Measurements from ENCODE around the gene C16orf54. TPM values are rescaled to one million over a fixed set of nuclear protein-coding genes. Genes with fewer than 3 reads are reported as not detected.

The C16orf54 gene
- polyA plus RNA-seq, 1 experiment: not detected

DNA sequence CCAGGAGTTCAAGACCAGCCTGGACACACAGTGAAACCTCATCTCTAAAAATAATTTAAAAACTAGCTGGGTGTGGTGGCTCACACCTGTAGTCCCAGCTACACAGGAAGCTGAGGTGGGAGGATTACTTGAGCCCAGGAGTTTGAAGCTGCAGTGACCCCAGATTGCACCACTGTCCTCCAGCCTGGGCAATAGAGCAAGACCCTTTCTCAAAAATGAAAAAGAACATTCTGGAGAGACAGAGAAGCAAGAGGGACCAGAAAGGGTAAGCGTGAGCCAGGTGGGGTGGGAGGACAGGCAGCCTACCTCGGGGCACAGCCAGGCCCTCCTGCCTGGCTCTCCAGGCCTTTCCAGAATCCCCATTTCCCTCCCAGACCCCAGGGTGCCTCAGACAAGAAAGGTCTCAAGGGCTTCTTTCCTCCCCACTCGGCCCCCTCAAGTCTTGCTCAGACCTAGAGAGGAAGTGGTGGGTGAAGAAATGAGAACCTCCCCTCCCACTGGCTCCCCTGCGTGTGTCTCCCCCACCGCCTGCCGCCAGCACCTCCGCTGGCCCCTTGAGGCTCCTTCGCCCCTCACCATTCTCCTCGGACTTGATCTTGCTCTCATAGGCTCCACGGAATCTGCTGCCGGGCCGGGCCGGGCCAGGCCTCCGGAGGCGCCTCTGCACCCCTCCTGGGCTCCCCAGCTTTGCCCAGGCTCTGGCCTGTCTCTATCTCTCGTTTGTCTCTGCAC lies 503 bp downstream of the C16orf54 start:
- no peak overlapping the region for H3K27ac ChIP-seq (ENCODE audit: low read depth, low read length)
- no peak for DNase-seq (ENCODE audit: low read depth, low spot score)
- H3K27me3 ChIP-seq (ENCODE audit: control insufficient read depth, insufficient read depth, low read length): peaks cover 15% of the 10 kb centered on the region
- ChIA-PET CTCF (no interaction called here), POLR2A (interaction anchor here (0.6 kb wide), 1 partner anchor 320 kb away, joined by 3 read pairs; no protein-coding TSS in a partner anchor)
- H3K4me3 ChIP-seq (ENCODE audit: low read depth, low read length): no peak overlapping the region
- peaks cover 7% of the 10 kb centered on the region; the same call in 1 of the 2 replicates for H3K9me3 ChIP-seq (ENCODE audit: control insufficient read depth, insufficient read depth, low read length)
- TF ChIP-seq, protein P1, sequence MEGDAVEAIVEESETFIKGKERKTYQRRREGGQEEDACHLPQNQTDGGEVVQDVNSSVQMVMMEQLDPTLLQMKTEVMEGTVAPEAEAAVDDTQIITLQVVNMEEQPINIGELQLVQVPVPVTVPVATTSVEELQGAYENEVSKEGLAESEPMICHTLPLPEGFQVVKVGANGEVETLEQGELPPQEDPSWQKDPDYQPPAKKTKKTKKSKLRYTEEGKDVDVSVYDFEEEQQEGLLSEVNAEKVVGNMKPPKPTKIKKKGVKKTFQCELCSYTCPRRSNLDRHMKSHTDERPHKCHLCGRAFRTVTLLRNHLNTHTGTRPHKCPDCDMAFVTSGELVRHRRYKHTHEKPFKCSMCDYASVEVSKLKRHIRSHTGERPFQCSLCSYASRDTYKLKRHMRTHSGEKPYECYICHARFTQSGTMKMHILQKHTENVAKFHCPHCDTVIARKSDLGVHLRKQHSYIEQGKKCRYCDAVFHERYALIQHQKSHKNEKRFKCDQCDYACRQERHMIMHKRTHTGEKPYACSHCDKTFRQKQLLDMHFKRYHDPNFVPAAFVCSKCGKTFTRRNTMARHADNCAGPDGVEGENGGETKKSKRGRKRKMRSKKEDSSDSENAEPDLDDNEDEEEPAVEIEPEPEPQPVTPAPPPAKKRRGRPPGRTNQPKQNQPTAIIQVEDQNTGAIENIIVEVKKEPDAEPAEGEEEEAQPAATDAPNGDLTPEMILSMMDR (IDR thresholded peaks at IDR 0.05; ENCODE audit: low read depth, low read length): no peak

DNA sequence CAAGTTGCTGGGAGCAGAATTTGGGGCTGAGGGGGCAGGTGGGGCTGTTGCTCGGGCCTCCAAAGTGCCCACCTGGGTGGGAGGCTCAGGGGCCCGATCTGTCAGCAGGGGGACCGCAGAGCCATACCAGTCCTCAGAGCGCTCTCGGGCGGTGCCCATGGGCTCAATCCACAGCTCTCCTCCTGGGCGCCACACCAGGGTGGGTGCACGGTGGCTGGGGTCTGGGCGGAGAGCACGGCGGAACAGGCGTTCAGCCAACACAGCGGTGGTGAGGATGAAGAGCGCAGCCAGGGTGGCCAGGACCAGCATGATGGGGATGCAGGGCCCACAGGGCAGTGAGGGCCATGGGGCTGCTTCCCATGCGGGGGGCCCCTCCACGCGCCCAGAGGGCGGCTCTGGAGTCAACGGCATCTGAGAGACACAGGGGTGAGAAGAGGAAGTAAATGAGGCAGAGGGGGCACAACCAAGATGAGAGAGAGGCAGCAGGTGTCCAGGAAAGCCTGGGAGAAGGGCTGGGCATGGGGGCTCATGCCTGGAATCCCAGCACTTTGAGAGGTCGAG lies 1.2 kb downstream of the C16orf54 start:
- H3K9me3 ChIP-seq (ENCODE audit: control insufficient read depth, insufficient read depth, low read length): peaks cover 7% of the 10 kb centered on the region; the same call in 1 of the 2 replicates
- TF ChIP-seq, protein P1 (IDR thresholded peaks at IDR 0.05; ENCODE audit: low read depth, low read length): no peak
- ChIA-PET CTCF (no interaction called here), POLR2A (no interaction called here)
- DNase-seq (ENCODE audit: low read depth, low spot score): no peak
- no peak overlapping the region for H3K4me3 ChIP-seq (ENCODE audit: low read depth, low read length)
- no peak overlapping the region for H3K27ac ChIP-seq (ENCODE audit: low read depth, low read length)
- peaks cover 15% of the 10 kb centered on the region for H3K27me3 ChIP-seq (ENCODE audit: control insufficient read depth, insufficient read depth, low read length)

DNA sequence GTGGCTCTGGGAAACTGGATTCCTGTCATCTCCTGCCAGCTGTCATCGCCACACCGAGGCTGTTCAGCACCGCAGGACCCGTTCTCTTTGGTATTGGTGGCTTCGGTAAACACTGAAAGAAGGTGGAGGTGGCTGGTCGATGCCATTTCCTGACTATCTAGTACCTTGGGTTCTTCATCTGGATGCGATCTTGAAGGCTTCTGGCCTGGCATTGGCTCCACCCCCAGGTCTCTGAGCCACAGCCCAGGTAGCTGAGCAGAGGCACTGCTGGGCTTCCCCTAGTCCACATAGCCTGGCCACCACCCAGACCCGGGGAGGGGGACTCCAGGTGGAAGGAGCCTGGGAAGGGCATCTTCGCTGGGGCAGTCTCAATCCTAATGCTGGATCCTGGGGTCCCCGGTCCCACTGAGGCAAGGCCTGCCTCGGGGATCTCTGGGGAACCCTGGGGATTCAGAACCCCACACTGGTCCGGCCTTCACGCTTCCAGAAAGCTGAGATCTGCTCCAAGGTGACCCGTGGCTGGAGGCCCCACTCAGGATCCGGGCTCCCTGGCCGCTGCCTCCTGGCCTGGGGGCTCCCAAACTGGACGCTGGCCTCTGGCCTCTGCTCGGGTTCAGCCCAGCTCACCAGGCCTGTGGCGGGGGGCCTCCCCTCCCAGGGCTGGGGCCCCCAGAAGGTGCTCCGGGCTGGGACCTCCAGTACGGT lies 1.8 kb downstream of the C16orf54 start:
- ChIA-PET CTCF (no interaction called here), POLR2A (no interaction called here)
- peaks cover 7% of the 10 kb centered on the region; the same call in 1 of the 2 replicates for H3K9me3 ChIP-seq (ENCODE audit: control insufficient read depth, insufficient read depth, low read length)
- DNase-seq (ENCODE audit: low read depth, low spot score): no peak
- H3K27ac ChIP-seq (ENCODE audit: low read depth, low read length): no peak overlapping the region
- peaks cover 15% of the 10 kb centered on the region for H3K27me3 ChIP-seq (ENCODE audit: control insufficient read depth, insufficient read depth, low read length)
- TF ChIP-seq, protein P1 (IDR thresholded peaks at IDR 0.05; ENCODE audit: low read depth, low read length): no peak
- H3K4me3 ChIP-seq (ENCODE audit: low read depth, low read length): no peak overlapping the region

DNA sequence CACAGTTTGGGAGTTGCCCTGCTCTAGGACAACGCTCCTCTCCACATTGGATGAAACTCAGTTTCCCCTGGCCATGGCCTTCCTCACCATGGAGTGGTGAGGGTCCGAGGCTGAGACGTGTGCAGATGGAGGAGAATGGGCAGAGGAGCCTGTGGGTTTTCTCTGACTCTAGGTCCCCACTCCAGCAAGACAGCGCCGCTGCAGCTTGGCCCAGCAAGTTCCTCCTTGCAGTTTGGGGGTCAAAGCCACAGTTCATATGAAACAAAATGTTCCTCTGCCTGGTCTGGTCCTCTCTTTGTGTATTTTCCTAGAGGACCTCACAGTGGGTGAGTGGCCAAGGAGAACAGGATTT lies 2.3 kb downstream of the C16orf54 start:
- Histone ChIP-seq H3K9me3 (ENCODE audit: control insufficient read depth, insufficient read depth, low read length) (peaks cover 5% of the 10 kb centered on the region; the same call in 1 of the 2 replicates), H3K27ac (ENCODE audit: low read depth, low read length) (no peak overlapping the region), H3K27me3 (ENCODE audit: control insufficient read depth, insufficient read depth, low read length) (peaks cover 15% of the 10 kb centered on the region), H3K4me3 (ENCODE audit: low read depth, low read length) (no peak overlapping the region)
- ChIA-PET CTCF (no interaction called here), POLR2A (no interaction called here)
- DNase-seq (ENCODE audit: low read depth, low spot score): no peak
- TF ChIP-seq, protein P1 (IDR thresholded peaks at IDR 0.05; ENCODE audit: low read depth, low read length): no peak

Data from AG04450 (cell line).